Psoas muscle (tissue), 8 donors: ENCODE data around the gene TRIM40. TPM values are rescaled to one million over a fixed set of nuclear protein-coding genes. Genes with fewer than 3 reads are reported as not detected.
"Not testable (repeated sequence)": the region's sequence is repeated elsewhere in the genome, so short reads cannot be mapped to it uniquely, and the experiment has no call there.

Experiments
- ATAC-seq, 4 donors: fragments of 200-7000 bp; cut with Tn5 transposase; one replicate each; pipeline ENCODE4 v1.9.1; 2020; ENCODE audit warnings: moderate library complexity in 3 of 4, mild to moderate bottlenecking in 2 of 4
- DNase-seq, 2 donors: peaks; one replicate each; pipeline ENCODE4 v3.0.0-alpha.2; 2020
- H3K27ac ChIP-seq: fragments of 200-600 bp; one replicate; pipeline ENCODE4 v1.8.0; 2022
- H3K27me3 ChIP-seq, 3 donors: fragments of 200-600 bp in 1 of 3; one replicate each; pipeline versions ENCODE4 v1.6.1 to v1.8.0; 2013 to 2022; ENCODE audit warnings: low read length in 2 of 3, mild to moderate bottlenecking in 2 of 3, moderate library complexity in 1 of 3; ENCODE audit not compliant: insufficient read depth in 3 of 3
- H3K36me3 ChIP-seq, 2 donors: fragments of 200-600 bp in 1 of 2; one replicate each; pipeline versions ENCODE4 v1.6.1 to v1.8.0; 2013 to 2022; ENCODE audit warnings: low read depth in 1 of 2, mild to moderate bottlenecking in 1 of 2, moderate library complexity in 1 of 2; ENCODE audit not compliant: insufficient read depth in 1 of 2
- H3K4me1 ChIP-seq: fragments of 200-600 bp; one replicate; pipeline ENCODE4 v1.8.0; 2022
- H3K4me3 ChIP-seq: fragments of 200-600 bp; one replicate; pipeline ENCODE4 v1.8.0; 2022; ENCODE audit warnings: mild to moderate bottlenecking
- H3K9me3 ChIP-seq: fragments of 200-600 bp; one replicate; pipeline ENCODE4 v1.8.0; 2022
- CTCF ChIP-seq: fragments of 200-600 bp; IDR thresholded peaks from one replicate; pipeline ENCODE4 v1.8.0; 2022; ENCODE audit warnings: antibody characterized with exemption
- WGBS, 3 donors: extraction: QIAGEN DNeasy Blood & Tissue Kit; methylation state at CpG; one replicate each; pipeline versions ENCODE4 v1.1.6 to v1.1.7; 2013; 5-methylcytosine and 5-hydroxymethylcytosine counted together
- intact Hi-C, 2 donors: fragments of 100-400 bp; cut with DNase I; formaldehyde crosslinking; loops; one replicate each; pipeline versions ENCODE4 v1.11.0 to v1.14.2; 2022
- polyA plus RNA-seq, 3 donors: library from polyadenylated mRNA; stranded (reverse); fragments of 200-250 nt; gene quantifications; one replicate each; pipeline ENCODE4 v1.2.3, GENCODE V29; 2013
- total RNA-seq, 4 donors: library from RNA; stranded (reverse); fragmentation: NEBNext Ultra II Directional in 2 of 4; extraction: Animal tissue kit (Norgen Biotek cat#: 25700) in 2 of 4; gene quantifications; one replicate each; pipeline versions ENCODE4 v1.2.1 to v1.2.4, GENCODE V29; 2021 to 2023
- donor health status: healthy with polysubstance abuse.
- donor health status: DM: no; HTN: no; CAD: no; lungs with moderate emphysema.
- donor health status: Bipolar disorder and iron deficiency.
- donor health status: healthy.
- donor health status: DM: yes; HTN: yes; CAD: no.
- donor health status: DM: no; HTN: no; CAD: no.
- donor health status: DM: no; HTN: no; CAD: no.
- donor health status: DM: yes; HTN: yes; CAD: no.

Gene TRIM40
- total and polyA plus RNA-seq, 7 donors: 0.03 TPM; not detected in 6

GRCh38 chr6:30112402-30112994 lies 23.4 kb upstream of the TRIM40 start:
- no peaks in the 10 kb centered on the region for H3K9me3 ChIP-seq
- H3K4me1 ChIP-seq: no peaks in the 10 kb centered on the region
- no peak for DNase-seq
- no peak overlapping the region for H3K4me3 ChIP-seq
- H3K27ac ChIP-seq: no peak overlapping the region
- peaks cover 0 to 69% (median 15%) of the 10 kb centered on the region in 3 donors for H3K27me3 ChIP-seq
- WGBS, 3 donors: 64 to 73% (median 68%) methylated on average over 10 of the region's 10 CpGs
- no peak for ATAC-seq
- intact Hi-C loops: no loop called here
- H3K36me3 ChIP-seq: no peaks in the 10 kb centered on the region
- no peak for TF ChIP-seq CTCF

GRCh38 chr6:30113003-30113759 lies 22.8 kb upstream of the TRIM40 start, which contains the start of gene TRIM31:
TSS of gene TRIM31 (minus strand) at chr6:30113090. CDS start at chr6:30112805, 285 bp downstream.
- Histone ChIP-seq H3K9me3 (no peaks in the 10 kb centered on the region), H3K27ac (no peak within 1 kb of the TSS), H3K36me3 (no peaks in the 10 kb centered on the region), H3K4me3 (no peak within 1 kb of the TSS), H3K4me1 (no peaks in the 10 kb centered on the region), H3K27me3 (peaks cover 0 to 71% (median 15%) of the 10 kb centered on the region in 3 donors)
- WGBS, 3 donors: 72 to 75% (median 74%) methylated on average over 3 of the region's 3 CpGs
- DNase-seq: no peak
- no peak for ATAC-seq
- TF ChIP-seq CTCF: no peak
- intact Hi-C loops: no loop called here

GRCh38 chr6:30113841-30114240 lies 22.1 kb upstream of the TRIM40 start:
- 54 to 73% (median 63%) methylated on average over 1 of the region's 1 CpG for WGBS, 3 donors
- H3K27me3 ChIP-seq: peaks cover 0 to 67% (median 13%) of the 10 kb centered on the region in 3 donors
- H3K27ac ChIP-seq: no peak overlapping the region
- DNase-seq (no peak), ATAC-seq (no peak)
- intact Hi-C loops: no loop called here
- H3K9me3 ChIP-seq: no peaks in the 10 kb centered on the region
- no peak for TF ChIP-seq CTCF
- H3K4me1 ChIP-seq: no peaks in the 10 kb centered on the region
- H3K36me3 ChIP-seq: no peaks in the 10 kb centered on the region
- H3K4me3 ChIP-seq: no peak overlapping the region

GRCh38 chr6:30116724-30117123 lies 19.2 kb upstream of the TRIM40 start:
- ATAC-seq (no peak), DNase-seq (no peak)
- H3K9me3 ChIP-seq: no peaks in the 10 kb centered on the region
- no peak overlapping the region for H3K27ac ChIP-seq
- peaks cover 0 to 41% (median 4%) of the 10 kb centered on the region in 3 donors for H3K27me3 ChIP-seq
- no peak overlapping the region for H3K4me3 ChIP-seq
- 71 to 76% (median 73%) methylated on average over 6 of the region's 6 CpGs for WGBS, 3 donors
- H3K4me1 ChIP-seq: no peaks in the 10 kb centered on the region
- intact Hi-C loops: loop anchor here in 1 of 2 donors (5.0 kb wide), 1 partner anchor 1994 kb away; the partner anchor contains the start of gene ZSCAN16
- no peaks in the 10 kb centered on the region for H3K36me3 ChIP-seq
- no peak for TF ChIP-seq CTCF

GRCh38 chr6:30118691-30119090 lies 17.2 kb upstream of the TRIM40 start:
- not testable (repeated sequence) for DNase-seq, H3K4me1 ChIP-seq, ATAC-seq, H3K4me3 ChIP-seq, H3K9me3 ChIP-seq, H3K36me3 ChIP-seq, H3K27ac ChIP-seq
- H3K27me3 ChIP-seq: peaks cover 0 to 23% (median 0%) of the 10 kb centered on the region in 3 donors
- 90 to 91% (median 91%) methylated on average over 5 of the region's 5 CpGs for WGBS, 3 donors
- intact Hi-C loops: loop anchor here in 1 of 2 donors (5.0 kb wide), 1 partner anchor 1996 kb away; the partner anchor contains the start of gene ZSCAN16
